GM23338 (cell line): ENCODE results near the gene CDC42BPG. TPM values are rescaled to one million over a fixed set of nuclear protein-coding genes. Genes with fewer than 3 reads are reported as not detected.

Experiments
- ATAC-seq: fragments of 200-7000 bp; cut with Tn5 transposase; 3 replicates; pipeline ENCODE4 v1.9.1; 2020
- DNase-seq: peaks from one replicate; pipeline ENCODE4 v3.0.0-alpha.2; 2015; ENCODE audit warnings: low spot score
- H2AFZ ChIP-seq: fragments of 200-600 bp; sonication (generic); 2 replicates; pipeline ENCODE4 v1.8.0; 2016; ENCODE audit warnings: antibody characterized with exemption, mild to moderate bottlenecking, moderate library complexity
- H3F3A ChIP-seq: fragments of 200-600 bp; sonication (generic); replicated peaks from 2 replicates; pipeline ENCODE4 v1.8.0; 2017; ENCODE audit warnings: antibody characterized with exemption, mixed run types, low read depth
- H3K27ac ChIP-seq: fragments of 200-600 bp; sonication (generic); 2 replicates; pipeline ENCODE4 v1.6.1; 2016; ENCODE audit warnings: low read depth
- H3K27me3 ChIP-seq: fragments of 200-600 bp; sonication (generic); 2 replicates; pipeline ENCODE4 v1.8.0; 2016; ENCODE audit warnings: mild to moderate bottlenecking, mixed run types, moderate library complexity; ENCODE audit not compliant: insufficient read depth
- H3K36me3 ChIP-seq: fragments of 200-600 bp; sonication (generic); 2 replicates; pipeline ENCODE4 v1.8.0; 2016; ENCODE audit warnings: mild to moderate bottlenecking; ENCODE audit not compliant: insufficient read depth
- H3K4me1 ChIP-seq: fragments of 200-600 bp; sonication (generic); 2 replicates; pipeline ENCODE4 v1.8.0; 2016; ENCODE audit warnings: mild to moderate bottlenecking, moderate library complexity; ENCODE audit not compliant: insufficient read depth
- H3K4me2 ChIP-seq: fragments of 200-600 bp; sonication (generic); 2 replicates; pipeline ENCODE4 v1.7.1; 2017; ENCODE audit warnings: mixed run types
- H3K4me3 ChIP-seq: fragments of 200-600 bp; sonication (generic); 2 replicates; pipeline ENCODE4 v1.6.1; 2016; ENCODE audit warnings: mixed run types
- H3K79me2 ChIP-seq: fragments of 200-600 bp; sonication (generic); replicated peaks from 2 replicates; pipeline ENCODE4 v1.8.0; 2017; ENCODE audit warnings: mild to moderate bottlenecking; ENCODE audit not compliant: insufficient read depth
- H3K9me2 ChIP-seq: fragments of 200-600 bp; sonication (generic); 2 replicates; pipeline ENCODE4 v1.8.0; 2017; ENCODE audit not compliant: insufficient read depth
- H4K20me1 ChIP-seq: fragments of 200-600 bp; sonication (generic); replicated peaks from 2 replicates; pipeline ENCODE4 v1.8.0; 2017; ENCODE audit warnings: mild to moderate bottlenecking; ENCODE audit not compliant: insufficient read depth
- H3K27ac Mint-ChIP-seq: 2 replicates; pipeline ENCODE4 v1.8.0; 2020; ENCODE audit warnings: inconsistent platforms, mild to moderate bottlenecking, moderate library complexity, mixed read lengths
- H3K27me3 Mint-ChIP-seq: 3 replicates; pipeline ENCODE4 v1.8.0; 2022; ENCODE audit warnings: low read depth, mild to moderate bottlenecking, moderate library complexity, mixed read lengths, inconsistent platforms; ENCODE audit not compliant: insufficient read depth, poor library complexity
- H3K36me3 Mint-ChIP-seq: 3 replicates; pipeline ENCODE4 v1.8.0; 2021; ENCODE audit warnings: low read depth, mild to moderate bottlenecking, inconsistent platforms, moderate library complexity, mixed read lengths
- H3K4me1 Mint-ChIP-seq: 3 replicates; pipeline ENCODE4 v1.8.0; 2020; ENCODE audit warnings: mild to moderate bottlenecking, inconsistent platforms, mixed read lengths
- H3K4me3 Mint-ChIP-seq: 3 replicates; pipeline ENCODE4 v1.8.0; 2021; ENCODE audit warnings: moderate library complexity, mild to moderate bottlenecking, inconsistent platforms, mixed read lengths
- H3K9me3 Mint-ChIP-seq: 3 replicates; pipeline ENCODE4 v1.8.0; 2020; ENCODE audit warnings: moderate library complexity, mild to moderate bottlenecking, inconsistent platforms, mixed read lengths
- CREB1 ChIP-seq: fragments of 250-450 bp; sonication (Bioruptor Pico); IDR thresholded peaks from 2 replicates; pipeline ENCODE4 v1.5.0; 2020; ENCODE audit warnings: low read depth, mild to moderate bottlenecking, moderate library complexity
- CTCF ChIP-seq, 2 experiments: fragments of 200-600 bp in 1 of 2; sonication (generic) in 1 of 2; conservative IDR thresholded peaks; 2 replicates each; pipeline versions ENCODE4 v1.5.1 to v1.6.1; 2016 to 2017; ENCODE audit warnings: antibody characterized with exemption in 2 of 2, low read depth in 2 of 2, mild to moderate bottlenecking in 2 of 2, moderate library complexity in 1 of 2
- EZH2 ChIP-seq: fragments of 200-600 bp; sonication (generic); IDR thresholded peaks from one replicate; pipeline ENCODE4 v1.8.0; 2017; ENCODE audit warnings: antibody characterized with exemption, mild to moderate bottlenecking, low read depth; ENCODE audit not compliant: unreplicated experiment
- EZH2phosphoT487 ChIP-seq: fragments of 200-600 bp; sonication (generic); IDR thresholded peaks from one replicate; pipeline ENCODE4 v1.8.1; 2018; ENCODE audit warnings: antibody characterized with exemption; ENCODE audit not compliant: unreplicated experiment
- JUNB ChIP-seq: IDR thresholded peaks from one replicate; pipeline ENCODE4 v1.6.1; 2016; ENCODE audit warnings: antibody characterized with exemption; ENCODE audit not compliant: unreplicated experiment
- NANOG ChIP-seq: IDR thresholded peaks from 2 replicates; pipeline ENCODE4 v1.6.1; 2016; ENCODE audit warnings: antibody characterized with exemption, borderline replicate concordance
- POLR2AphosphoS5 ChIP-seq: IDR thresholded peaks from 2 replicates; pipeline ENCODE4 v1.6.1; 2016; ENCODE audit warnings: antibody characterized with exemption, low read depth
- STAT1 ChIP-seq: IDR thresholded peaks from one replicate; pipeline ENCODE4 v1.6.1; 2016; ENCODE audit warnings: antibody characterized with exemption; ENCODE audit not compliant: unreplicated experiment
- ZNF114 ChIP-seq: fragments of 250-450 bp; sonication (Bioruptor Pico); IDR thresholded peaks from 2 replicates; pipeline ENCODE4 v1.5.0; 2020; ENCODE audit warnings: mild to moderate bottlenecking, moderate library complexity
- ZNF331 ChIP-seq: fragments of 250-450 bp; sonication (Bioruptor Pico); IDR thresholded peaks from 2 replicates; pipeline ENCODE4 v1.5.0; 2020; ENCODE audit warnings: low read depth, mild to moderate bottlenecking, moderate library complexity
- polyA plus RNA-seq: library from polyadenylated mRNA; unstranded; fragments of >200 nt; fragmentation: Nextera tagmentation; extraction: Ambion mirVana; gene quantifications from 2 replicates; pipeline ENCODE4 v1.2.1, GENCODE V29; 2016
- total RNA-seq: library from RNA; depleted of rRNA; stranded (reverse); fragments of >200 nt; shearing (Covaris generic); gene quantifications from 2 replicates; pipeline ENCODE4 v1.2.3, GENCODE V29; 2014
- TF ChIP-seq, protein P1 (sequence below): IDR thresholded peaks from one replicate; pipeline ENCODE4 v1.6.1; 2018; ENCODE audit warnings: antibody characterized with exemption; ENCODE audit not compliant: unreplicated experiment
- TF ChIP-seq, protein P2 (sequence below): IDR thresholded peaks from 2 replicates; pipeline ENCODE4 v1.6.1; 2016; ENCODE audit warnings: antibody characterized with exemption

CDC42BPG gene
- total and polyA plus RNA-seq, 2 experiments from 2014 or later = 2.3 to 11.6 TPM

DNA sequence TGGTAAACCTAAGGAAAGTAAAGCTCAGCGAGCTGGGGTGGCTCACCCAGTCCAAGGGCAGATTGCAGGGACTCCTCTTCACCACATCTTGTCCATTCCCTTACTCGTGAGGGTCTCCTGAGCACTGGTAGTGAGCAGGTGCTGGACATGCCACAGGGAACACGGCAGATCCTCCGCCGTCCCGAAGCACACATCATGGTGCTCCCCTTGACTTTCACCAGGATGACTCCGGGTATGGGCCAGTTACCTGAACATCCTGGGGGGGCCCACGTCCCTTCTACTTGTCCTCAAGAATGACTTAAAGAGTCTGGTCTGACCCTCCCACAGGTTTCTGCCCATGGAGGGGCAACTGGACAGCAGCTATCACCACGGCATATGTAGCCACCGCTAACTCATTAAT is 58.1 kb downstream of the CDC42BPG start (continued):
- TF ChIP-seq, protein P1, sequence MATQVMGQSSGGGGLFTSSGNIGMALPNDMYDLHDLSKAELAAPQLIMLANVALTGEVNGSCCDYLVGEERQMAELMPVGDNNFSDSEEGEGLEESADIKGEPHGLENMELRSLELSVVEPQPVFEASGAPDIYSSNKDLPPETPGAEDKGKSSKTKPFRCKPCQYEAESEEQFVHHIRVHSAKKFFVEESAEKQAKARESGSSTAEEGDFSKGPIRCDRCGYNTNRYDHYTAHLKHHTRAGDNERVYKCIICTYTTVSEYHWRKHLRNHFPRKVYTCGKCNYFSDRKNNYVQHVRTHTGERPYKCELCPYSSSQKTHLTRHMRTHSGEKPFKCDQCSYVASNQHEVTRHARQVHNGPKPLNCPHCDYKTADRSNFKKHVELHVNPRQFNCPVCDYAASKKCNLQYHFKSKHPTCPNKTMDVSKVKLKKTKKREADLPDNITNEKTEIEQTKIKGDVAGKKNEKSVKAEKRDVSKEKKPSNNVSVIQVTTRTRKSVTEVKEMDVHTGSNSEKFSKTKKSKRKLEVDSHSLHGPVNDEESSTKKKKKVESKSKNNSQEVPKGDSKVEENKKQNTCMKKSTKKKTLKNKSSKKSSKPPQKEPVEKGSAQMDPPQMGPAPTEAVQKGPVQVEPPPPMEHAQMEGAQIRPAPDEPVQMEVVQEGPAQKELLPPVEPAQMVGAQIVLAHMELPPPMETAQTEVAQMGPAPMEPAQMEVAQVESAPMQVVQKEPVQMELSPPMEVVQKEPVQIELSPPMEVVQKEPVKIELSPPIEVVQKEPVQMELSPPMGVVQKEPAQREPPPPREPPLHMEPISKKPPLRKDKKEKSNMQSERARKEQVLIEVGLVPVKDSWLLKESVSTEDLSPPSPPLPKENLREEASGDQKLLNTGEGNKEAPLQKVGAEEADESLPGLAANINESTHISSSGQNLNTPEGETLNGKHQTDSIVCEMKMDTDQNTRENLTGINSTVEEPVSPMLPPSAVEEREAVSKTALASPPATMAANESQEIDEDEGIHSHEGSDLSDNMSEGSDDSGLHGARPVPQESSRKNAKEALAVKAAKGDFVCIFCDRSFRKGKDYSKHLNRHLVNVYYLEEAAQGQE = no peak
- TF ChIP-seq ZNF114 (CRISPR knock-in tag) (no peak), EZH2phosphoT487 (no peak), EZH2 (no peak), STAT1 (no peak), POLR2AphosphoS5 (no peak), ZNF331 (CRISPR knock-in tag) (no peak), CTCF (conservative IDR thresholded peaks at IDR 0.05; ENCODE audit: low read depth in 2 of 2) (no peak)
- TF ChIP-seq, protein P2, sequence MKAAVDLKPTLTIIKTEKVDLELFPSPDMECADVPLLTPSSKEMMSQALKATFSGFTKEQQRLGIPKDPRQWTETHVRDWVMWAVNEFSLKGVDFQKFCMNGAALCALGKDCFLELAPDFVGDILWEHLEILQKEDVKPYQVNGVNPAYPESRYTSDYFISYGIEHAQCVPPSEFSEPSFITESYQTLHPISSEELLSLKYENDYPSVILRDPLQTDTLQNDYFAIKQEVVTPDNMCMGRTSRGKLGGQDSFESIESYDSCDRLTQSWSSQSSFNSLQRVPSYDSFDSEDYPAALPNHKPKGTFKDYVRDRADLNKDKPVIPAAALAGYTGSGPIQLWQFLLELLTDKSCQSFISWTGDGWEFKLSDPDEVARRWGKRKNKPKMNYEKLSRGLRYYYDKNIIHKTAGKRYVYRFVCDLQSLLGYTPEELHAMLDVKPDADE = no peak

GRCh38 chr11:64784813-64785581 is 59.5 kb downstream of the CDC42BPG start:
- H3K27me3 ChIP-seq = no peaks in the 10 kb centered on the region
- Mint-ChIP-seq H3K27me3 (peaks cover 3% of the 10 kb centered on the region), H3K27ac (no peak overlapping the region), H3K9me3 (no peaks in the 10 kb centered on the region), H3K36me3 (no peaks in the 10 kb centered on the region), H3K4me1 (peaks cover 4% of the 10 kb centered on the region; the same call in 2 of the 3 replicates), H3K4me3 (no peak overlapping the region)
- H3K9me2 ChIP-seq = no peaks in the 10 kb centered on the region
- no peaks in the 10 kb centered on the region for H4K20me1 ChIP-seq
- ATAC-seq = no peak
- H3K36me3 ChIP-seq = no peaks in the 10 kb centered on the region
- no peak overlapping the region for H3K4me2 ChIP-seq
- peaks cover 5% of the 10 kb centered on the region; the same call in 1 of the 2 replicates for H3K79me2 ChIP-seq
- 0 out of 2 replicates have a peak, but pooled peaks cover under 1% of the 10 kb centered on the region for H3F3A ChIP-seq
- DNase-seq = no peak
- H2AFZ ChIP-seq = no peak overlapping the region
- no peak overlapping the region for H3K4me3 ChIP-seq
- 0 out of 2 replicates have a peak, but pooled peaks cover 2% of the 10 kb centered on the region for H3K4me1 ChIP-seq
- no peak overlapping the region for H3K27ac ChIP-seq
- no peak for TF ChIP-seq EZH2
- no peak for TF ChIP-seq CREB1 (CRISPR knock-in tag)
- TF ChIP-seq, protein P1 = no peak
- TF ChIP-seq, protein P2 = no peak
- TF ChIP-seq POLR2AphosphoS5 = no peak
- no peak for TF ChIP-seq ZNF331 (CRISPR knock-in tag)
- no peak for TF ChIP-seq CTCF (conservative IDR thresholded peaks at IDR 0.05; ENCODE audit: low read depth in 2 of 2)
- no peak for TF ChIP-seq JUNB
- TF ChIP-seq ZNF114 (CRISPR knock-in tag) = no peak
- no peak for TF ChIP-seq NANOG
